Aorta (tissue), 5 donors: ENCODE results near the gene OR51F2. TPM values are rescaled to one million over a fixed set of nuclear protein-coding genes. Genes with fewer than 3 reads are reported as not detected.
"Not testable (repeated sequence)": the region's sequence is repeated elsewhere in the genome, so short reads cannot be mapped to it uniquely, and the experiment has no call there.

Source experiments
- ATAC-seq: fragments of 200-7000 bp; cut with Tn5 transposase; one replicate; pipeline ENCODE4 v1.9.1; 2022; ENCODE audit warnings: moderate library complexity; ENCODE audit not compliant: low FRiP score
- DNase-seq, 2 donors: peaks; one replicate each; pipeline ENCODE4 v3.0.0-alpha.2; 2020
- H3K27ac ChIP-seq, 2 donors: one replicate each; pipeline ENCODE4 v1.5.1; 2013; ENCODE audit warnings: low read length in 2 of 2, mild to moderate bottlenecking in 2 of 2, moderate library complexity in 2 of 2, control low read depth in 1 of 2, inconsistent platforms in 1 of 2, low read depth in 1 of 2
- H3K27me3 ChIP-seq, 2 donors: one replicate each; pipeline ENCODE4 v1.6.1; 2013; ENCODE audit warnings: control low read depth in 1 of 2, low read length in 1 of 2, mild to moderate bottlenecking in 1 of 2, moderate library complexity in 1 of 2; ENCODE audit not compliant: insufficient read depth in 2 of 2, control insufficient read depth in 1 of 2
- H3K36me3 ChIP-seq, 2 donors: one replicate each; pipeline ENCODE4 v1.6.1; 2013; ENCODE audit warnings: control low read depth in 1 of 2, low read length in 1 of 2, mild to moderate bottlenecking in 1 of 2; ENCODE audit not compliant: insufficient read depth in 2 of 2, control insufficient read depth in 1 of 2
- H3K4me1 ChIP-seq, 2 donors: one replicate each; pipeline ENCODE4 v1.6.1; 2013; ENCODE audit warnings: low read length in 2 of 2, control low read depth in 1 of 2, mild to moderate bottlenecking in 1 of 2, moderate library complexity in 1 of 2; ENCODE audit not compliant: insufficient read depth in 2 of 2, control insufficient read depth in 1 of 2
- H3K4me3 ChIP-seq, 2 donors: one replicate each; pipeline ENCODE4 v1.5.1; 2013; ENCODE audit warnings: low read length in 2 of 2, control low read depth in 1 of 2, mild to moderate bottlenecking in 1 of 2
- H3K9me3 ChIP-seq: one replicate; pipeline ENCODE4 v1.6.1; 2013; ENCODE audit warnings: mild to moderate bottlenecking, low read length; ENCODE audit not compliant: control insufficient read depth
- WGBS, 2 donors: extraction: QIAGEN DNeasy Blood & Tissue Kit; methylation state at CpG; one replicate each; pipeline ENCODE4 v1.1.7; 2013; 5-methylcytosine and 5-hydroxymethylcytosine counted together
- intact Hi-C, 2 donors: fragments of 100-400 bp; cut with DNase I; formaldehyde crosslinking; loops; one replicate each; pipeline versions ENCODE4 v1.14.2 to v1.15.0; 2022
- long read RNA-seq, 2 donors: library from polyadenylated mRNA; unstranded; transcript quantifications; one replicate each; pipeline ENCODE4 v2.0.0, GENCODE V29; 2020 to 2021
- polyA plus RNA-seq, 2 donors: library from polyadenylated mRNA; stranded (reverse); fragments of 200-250 nt; gene quantifications; one replicate each; pipeline ENCODE4 v1.2.3, GENCODE V29; 2013
- total RNA-seq, 2 donors: library from RNA; stranded (reverse); fragmentation: NEBNext Ultra II Directional; extraction: Animal tissue kit (Norgen Biotek cat#: 25700); gene quantifications; one replicate each; pipeline ENCODE4 v1.2.1, GENCODE V29; 2021
- donor health status: healthy with polysubstance abuse.
- donor health status: Bipolar disorder and iron deficiency.
- donor health status: DM: no; HTN: no; CAD: no.
- donor health status: DM: no; HTN: no; CAD: no.
- donor health status: DM: yes; HTN: yes; CAD: no.

OR51F2 gene
- not detected for total RNA-seq
- polyA plus RNA-seq: under 1 TPM in 1 of 2 donors, not detected in 1; 0.50 TPM
- long read RNA-seq, donor 1: 0 reads
- long read RNA-seq, donor 2: 0 reads

- H3K4me1 ChIP-seq: no peaks in the 10 kb centered on the region
- ATAC-seq (no peak), DNase-seq (no peak)
- H3K9me3 ChIP-seq: no peaks in the 10 kb centered on the region
- intact Hi-C loops: no loop called here
- H3K27me3 ChIP-seq: peaks cover 0 to 2% of the 10 kb centered on the region in 2 donors
- 32 to 63% methylated on average over 1 of the region's 1 CpG for WGBS, 2 donors
- H3K36me3 ChIP-seq: no peaks in the 10 kb centered on the region
- H3K27ac ChIP-seq: no peak within 1 kb of the TSS
- H3K4me3 ChIP-seq: no peak within 1 kb of the TSS
Measured at GRCh38 chr11:4821021-4821420, at the start of gene OR51F2. Gene OR51F2 (plus strand): TSS chr11:4821321. CDS start chr11:4821422, 101 bp downstream.

DNA sequence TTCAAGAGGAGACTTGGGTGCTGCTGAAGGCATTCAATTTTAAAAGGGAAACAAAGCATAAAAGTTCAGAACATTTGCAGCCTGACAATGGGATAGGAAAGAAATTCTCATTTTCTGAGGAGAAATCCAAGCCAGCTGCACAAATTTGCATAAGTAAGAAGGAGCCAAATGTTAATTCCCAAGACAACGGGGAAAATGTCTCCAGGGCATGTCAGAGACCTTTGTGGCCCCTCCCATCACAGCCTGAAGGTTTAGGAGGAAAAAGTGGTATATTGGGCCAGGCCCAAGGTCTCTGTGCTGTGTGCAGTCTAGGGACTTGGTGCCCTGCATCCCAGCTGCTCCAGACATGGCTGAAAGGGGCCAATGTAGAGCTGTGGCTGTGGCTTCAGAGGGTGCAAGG lies 38.7 kb upstream of the OR51F2 start:
- no peaks in the 10 kb centered on the region for H3K36me3 ChIP-seq
- intact Hi-C loops: no loop called here
- WGBS, 2 donors: 62 to 75% methylated on average over 1 of the region's 1 CpG

DNA sequence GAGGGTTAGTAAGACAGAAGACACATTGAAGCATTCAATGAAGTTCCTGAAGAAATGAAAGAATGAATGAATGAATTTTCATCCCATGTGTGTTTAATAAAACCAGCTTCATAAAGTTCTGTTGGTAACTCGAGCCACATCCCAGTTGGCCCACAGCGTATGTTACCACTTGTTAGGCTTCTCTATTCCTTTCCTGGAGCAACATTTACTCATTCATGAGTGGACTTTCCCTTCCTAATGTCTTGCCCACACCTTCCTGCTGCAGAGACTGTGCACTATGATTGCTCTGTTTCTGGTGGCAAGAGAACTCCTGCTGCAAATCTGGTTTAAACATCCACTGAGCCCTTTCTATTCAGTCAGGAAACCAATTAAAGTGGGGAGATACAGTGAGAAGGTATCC lies 23.9 kb upstream of the OR51F2 start:
- Histone ChIP-seq H3K9me3 (no peaks in the 10 kb centered on the region), H3K4me3 (no peak overlapping the region), H3K4me1 (no peaks in the 10 kb centered on the region), H3K36me3 (no peaks in the 10 kb centered on the region), H3K27ac (no peak overlapping the region), H3K27me3 (no peaks in the 10 kb centered on the region)
- WGBS, 2 donors: 18 to 23% methylated on average over 2 of the region's 2 CpGs
- ATAC-seq (no peak), DNase-seq (no peak)
- intact Hi-C loops: no loop called here

More for the DNA sequence above, 38.7 kb upstream of the OR51F2 start:
- ATAC-seq (no peak), DNase-seq (no peak)
- no peak overlapping the region for H3K4me3 ChIP-seq
- H3K27ac ChIP-seq: no peak overlapping the region
- no peaks in the 10 kb centered on the region for H3K27me3 ChIP-seq
- no peaks in the 10 kb centered on the region for H3K4me1 ChIP-seq
- no peaks in the 10 kb centered on the region for H3K9me3 ChIP-seq

DNA sequence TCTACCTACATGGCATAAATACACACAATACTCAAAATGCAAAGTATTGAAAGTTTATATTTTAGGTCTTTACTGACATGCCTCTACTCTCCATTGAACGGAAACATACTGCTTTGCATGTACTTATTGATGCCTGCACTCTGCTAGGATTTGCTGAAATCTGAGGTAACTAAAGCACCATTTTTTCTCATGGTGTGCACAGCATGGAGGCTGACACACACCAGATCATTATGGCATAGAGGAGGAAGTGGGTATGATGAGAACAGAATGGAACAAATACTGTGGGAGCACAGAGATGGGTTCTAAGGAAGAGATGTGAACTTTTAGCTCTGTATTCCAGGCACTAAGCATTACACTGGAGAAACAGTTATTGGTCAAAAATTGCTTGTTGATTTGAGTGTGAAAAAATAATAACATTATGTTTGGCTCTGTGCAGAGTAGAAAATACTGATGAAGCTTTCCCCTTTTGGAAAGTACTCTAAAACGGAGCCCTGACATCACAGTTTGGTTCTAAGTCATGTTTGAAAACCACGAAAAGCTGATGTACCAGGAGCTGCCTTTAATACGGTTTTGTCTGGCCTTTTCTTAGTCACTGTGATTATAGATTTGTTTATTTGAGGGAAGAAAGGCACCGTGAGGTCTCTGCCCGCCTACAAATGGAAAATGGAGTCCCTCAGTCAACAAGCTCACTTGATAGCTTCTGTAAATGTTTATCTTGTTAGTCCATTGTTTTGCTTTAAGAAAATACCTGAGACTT lies 22.5 kb upstream of the OR51F2 start:
- no peaks in the 10 kb centered on the region for H3K9me3 ChIP-seq
- intact Hi-C loops: no loop called here
- 64 to 67% methylated on average over 6 of the region's 6 CpGs for WGBS, 2 donors
- DNase-seq: no peak
- no peak for ATAC-seq
- H3K4me1 ChIP-seq: no peaks in the 10 kb centered on the region
- H3K27me3 ChIP-seq: no peaks in the 10 kb centered on the region
- no peak overlapping the region for H3K27ac ChIP-seq
- H3K4me3 ChIP-seq: no peak overlapping the region
- no peaks in the 10 kb centered on the region for H3K36me3 ChIP-seq

GRCh38 chr11:4801316-4801715 lies 19.8 kb upstream of the OR51F2 start:
- H3K4me1 ChIP-seq, H3K36me3 ChIP-seq, H3K9me3 ChIP-seq, DNase-seq, H3K27ac ChIP-seq, intact Hi-C loops, H3K4me3 ChIP-seq, H3K27me3 ChIP-seq, ATAC-seq: not testable (repeated sequence)
- 74 to 86% methylated on average over 5 of the region's 5 CpGs for WGBS, 2 donors

DNA sequence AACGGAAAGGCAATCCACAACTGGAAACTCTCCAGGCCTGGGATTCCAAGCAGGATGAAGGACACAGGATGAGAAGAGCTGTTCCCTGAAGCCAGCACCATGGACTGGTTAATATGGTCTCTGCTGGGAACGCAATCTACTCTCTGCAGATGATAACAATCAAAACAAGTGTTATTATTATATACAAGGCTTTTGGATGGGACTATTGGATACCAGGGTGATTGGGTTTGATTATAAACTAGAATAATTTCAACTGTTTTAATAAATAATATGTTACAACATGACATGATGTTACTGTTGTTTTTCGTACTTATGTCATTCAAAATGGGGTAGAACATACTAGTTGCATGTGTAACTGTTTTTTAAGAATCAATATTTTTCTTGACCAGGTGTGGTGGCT lies 16.8 kb upstream of the OR51F2 start, which contains the start of gene OR52R1:
OR52R1 (minus strand) TSS at position 101 of the 400 bp plus-strand sequence; CDS start at position 101, 0 bp downstream.
- intact Hi-C loops: no loop called here
- DNase-seq: no peak
- Histone ChIP-seq H3K4me3 (no peak within 1 kb of the TSS), H3K27me3 (no peaks in the 10 kb centered on the region), H3K4me1 (no peaks in the 10 kb centered on the region), H3K36me3 (no peaks in the 10 kb centered on the region), H3K9me3 (no peaks in the 10 kb centered on the region), H3K27ac (no peak within 1 kb of the TSS)
- no peak for ATAC-seq
- WGBS, 2 donors: 90 to 91% methylated on average over 3 of the region's 3 CpGs

DNA sequence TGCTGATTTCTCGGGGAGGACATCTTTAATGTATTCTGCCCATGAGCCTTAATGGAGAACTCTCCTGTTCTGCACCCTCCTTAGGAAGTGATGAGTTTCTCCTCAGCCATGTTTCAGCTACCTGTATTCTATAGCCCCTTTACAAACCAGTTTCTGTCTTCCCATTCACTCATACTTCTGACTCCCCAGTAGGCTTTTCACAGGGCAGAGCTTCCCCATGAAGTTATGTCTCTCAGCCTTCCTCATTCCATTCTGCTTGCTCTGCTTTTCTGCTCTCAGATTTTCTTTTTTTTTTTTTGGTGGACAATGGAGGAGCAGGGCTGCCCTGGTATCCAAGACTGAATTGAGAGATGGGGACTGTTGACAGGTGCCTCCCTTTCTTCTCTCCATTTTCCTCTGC lies 12.6 kb upstream of the OR51F2 start:
- ATAC-seq (no peak), DNase-seq (no peak)
- Histone ChIP-seq H3K9me3 (no peaks in the 10 kb centered on the region), H3K36me3 (no peaks in the 10 kb centered on the region), H3K27ac (no peak overlapping the region), H3K27me3 (no peaks in the 10 kb centered on the region), H3K4me1 (no peaks in the 10 kb centered on the region), H3K4me3 (no peak overlapping the region)
- 94 to 95% methylated on average over 1 of the region's 1 CpG for WGBS, 2 donors
- intact Hi-C loops: no loop called here

- 14 to 18% methylated on average over 2 of the region's 2 CpGs for WGBS, 2 donors
- Histone ChIP-seq H3K4me3 (no peak overlapping the region), H3K27me3 (no peaks in the 10 kb centered on the region), H3K9me3 (no peaks in the 10 kb centered on the region), H3K4me1 (no peaks in the 10 kb centered on the region), H3K27ac (no peak overlapping the region), H3K36me3 (no peaks in the 10 kb centered on the region)
- ATAC-seq: no peak
- no peak for DNase-seq
- intact Hi-C loops: no loop called here
Measured at GRCh38 chr11:4809246-4809645, 11.9 kb upstream of the OR51F2 start.

DNA sequence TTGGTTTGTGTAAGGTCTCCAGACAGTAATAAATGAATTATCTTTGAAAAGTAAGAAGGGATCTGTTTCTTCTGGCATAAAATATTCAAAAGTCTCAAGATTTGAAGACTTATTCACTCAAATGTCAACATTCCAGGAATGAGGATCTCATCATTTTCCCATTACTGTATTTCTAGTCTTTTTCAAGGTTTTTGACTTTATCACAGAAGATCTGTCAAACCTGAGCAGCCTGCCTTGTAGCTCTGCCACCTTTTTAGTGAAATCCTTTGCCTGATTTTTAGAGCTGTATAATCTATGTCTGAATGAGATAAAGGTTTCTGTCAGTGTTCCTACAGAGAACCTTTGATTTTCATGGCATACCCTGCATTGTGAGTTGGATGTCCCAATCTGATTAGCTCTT lies 4.0 kb downstream of the OR51F2 start:
- ATAC-seq (no peak), DNase-seq (no peak)
- no peaks in the 10 kb centered on the region for H3K27me3 ChIP-seq
- H3K4me1 ChIP-seq: no peaks in the 10 kb centered on the region
- H3K9me3 ChIP-seq: no peaks in the 10 kb centered on the region
- no peaks in the 10 kb centered on the region for H3K36me3 ChIP-seq
- no peak overlapping the region for H3K27ac ChIP-seq
- intact Hi-C loops: loop anchor here in 1 of 2 donors (5.0 kb wide), 1 partner anchor 188 kb away; the partner anchor contains the start of gene OR51D1
- no peak overlapping the region for H3K4me3 ChIP-seq
